Measurements from ENCODE around the gene MAPRE2.

GRCh38 chr18:35137632-35138031 lies 96.4 kb downstream of the MAPRE2 start:
- TF ChIP-seq CTCF (IDR thresholded peaks at IDR 0.05) (no peak), POLR2A (IDR thresholded peaks at IDR 0.05) (no peak), POLR2AphosphoS5 (IDR thresholded peaks at IDR 0.05) (no peak)
